Stimulated activated CD4-positive, alpha-beta T cell treated with anti-CD3 and anti-CD28 coated beads, TNF-alpha, amount 100 ng/mL, for 1 hour (primary cell): ENCODE measurements around the gene SLC8A1.

Experiments used
- DNase-seq, 3 donors: peaks; one replicate each; pipeline ENCODE4 v3.0.0-alpha.2; 2020; ENCODE audit warnings: low read depth in 3 of 3, low spot score in 1 of 3

SLC8A1 gene

DNA sequence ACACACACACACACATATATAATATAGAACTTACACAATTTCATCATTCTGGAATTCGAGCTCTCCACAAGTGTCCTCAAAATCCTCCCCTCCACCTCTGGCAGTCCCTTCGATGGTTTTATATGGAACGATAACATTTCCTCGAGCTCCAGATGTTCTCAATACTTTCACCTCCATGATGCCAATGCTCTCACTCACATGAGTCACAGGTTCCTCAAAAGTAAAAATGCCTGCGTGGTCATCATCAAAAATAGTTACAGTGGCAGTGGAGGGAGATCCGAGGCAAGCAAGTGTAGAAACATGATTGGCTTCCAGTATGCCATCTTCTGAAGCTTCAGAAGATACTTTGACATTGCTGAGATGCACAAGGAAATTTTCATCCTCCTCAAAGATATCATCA is 23.5 kb downstream of the SLC8A1 start:
- no peak for DNase-seq

DNA sequence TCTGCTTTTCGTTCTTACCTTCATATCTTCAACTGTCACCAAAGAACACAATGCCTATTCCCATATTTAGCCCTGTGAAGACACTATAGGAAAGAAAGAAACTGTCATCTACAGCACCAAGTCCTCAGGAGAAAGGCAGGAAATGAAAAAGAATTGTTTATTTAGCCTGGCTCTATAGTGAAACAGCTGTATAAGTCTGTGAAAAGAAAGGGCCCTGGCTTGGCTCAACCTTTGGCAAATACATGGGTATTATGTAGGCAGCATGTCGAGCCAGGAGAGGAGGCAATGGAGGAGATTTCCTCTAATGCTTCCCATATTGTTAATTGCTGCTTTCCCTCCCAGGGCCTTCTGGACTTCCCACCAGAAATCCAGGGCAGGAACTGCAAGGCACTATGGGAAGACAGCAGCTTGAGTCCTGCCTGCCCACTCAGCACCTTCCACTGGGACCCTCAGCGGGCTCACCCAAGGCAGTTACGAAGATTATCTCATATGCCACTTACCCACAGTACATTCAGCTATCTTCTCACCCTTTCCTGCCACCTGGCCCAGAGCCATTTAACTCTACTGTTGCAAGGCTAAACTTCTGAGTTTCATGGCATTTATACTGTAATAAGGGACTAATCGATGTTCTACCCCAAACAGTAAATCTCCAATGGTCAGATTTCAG is 30.1 kb downstream of the SLC8A1 start:
- no peak for DNase-seq

DNA sequence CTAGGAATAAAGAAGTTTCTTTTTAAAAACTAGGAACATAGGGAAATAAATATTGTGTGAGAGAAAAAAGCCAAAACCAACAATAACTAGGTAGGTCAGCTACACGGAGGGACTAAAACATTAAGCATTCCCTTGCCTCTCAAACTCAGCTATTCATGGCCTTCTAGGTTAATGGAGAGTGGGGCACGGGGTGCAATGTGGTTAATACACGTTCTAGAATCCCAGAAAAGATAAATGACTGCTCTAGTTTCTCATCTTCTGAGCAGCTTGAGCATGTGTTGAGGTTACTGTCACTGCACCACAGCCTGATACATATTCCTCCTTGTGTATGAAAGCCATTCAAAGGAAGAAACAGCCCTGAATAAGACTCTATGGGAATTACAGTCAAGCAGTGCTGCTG is 31.4 kb downstream of the SLC8A1 start:
- DNase-seq = no peak

DNA sequence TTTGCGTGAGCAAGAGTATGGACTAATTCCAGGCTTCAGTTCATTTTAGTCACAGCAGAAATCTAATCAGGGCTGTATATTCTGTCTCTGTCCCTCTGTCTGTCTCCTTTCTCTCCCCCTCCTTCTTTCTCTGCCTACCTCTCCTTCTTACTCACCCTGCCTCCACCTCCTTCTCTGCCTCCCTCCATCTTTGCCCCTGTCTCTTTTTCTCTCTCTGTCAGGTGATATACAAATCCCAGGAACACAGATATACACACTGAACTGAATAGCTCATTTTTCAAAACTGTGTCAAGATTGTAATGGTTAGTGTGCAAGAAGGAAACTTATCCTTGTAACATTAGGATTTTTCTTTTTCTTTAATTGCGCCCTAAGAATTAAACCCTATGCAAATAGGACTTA is 32.5 kb downstream of the SLC8A1 start:
- no peak for DNase-seq

DNA sequence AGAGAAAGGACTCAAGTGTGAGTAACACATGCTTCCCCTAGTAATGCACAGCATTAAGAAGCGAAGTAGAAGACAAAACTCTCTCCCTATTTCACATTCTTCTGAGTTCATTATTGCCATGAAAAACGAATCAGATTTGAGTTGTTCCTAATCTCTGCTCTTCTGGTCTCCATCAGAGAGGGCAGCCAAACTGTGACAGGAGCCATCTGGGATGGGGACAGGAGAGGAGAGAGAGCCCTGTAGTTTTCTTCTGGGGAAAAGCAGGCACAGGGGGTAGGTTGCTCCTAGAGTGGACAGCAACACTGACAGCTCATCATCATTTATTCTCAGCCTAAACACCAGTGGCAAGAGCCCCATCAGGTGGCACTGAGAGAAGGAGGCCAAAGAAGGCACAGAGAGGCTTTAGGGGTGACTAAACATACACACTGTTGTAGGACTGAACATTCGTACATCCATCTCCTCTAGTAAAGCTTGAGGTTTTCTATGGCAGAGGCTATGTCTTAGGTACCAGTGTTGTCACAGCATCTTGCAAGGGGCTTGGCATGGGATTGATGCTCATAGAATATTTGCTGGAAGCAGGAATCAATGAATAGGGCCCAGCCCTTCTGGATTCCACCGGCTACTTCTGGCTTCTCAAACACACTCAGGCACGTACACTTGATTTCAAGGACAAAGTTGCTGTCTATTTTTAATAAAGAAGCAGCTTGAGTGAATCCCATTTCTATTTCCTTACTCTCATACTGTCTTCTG is 33.1 kb downstream of the SLC8A1 start:
- DNase-seq = no peak

DNA sequence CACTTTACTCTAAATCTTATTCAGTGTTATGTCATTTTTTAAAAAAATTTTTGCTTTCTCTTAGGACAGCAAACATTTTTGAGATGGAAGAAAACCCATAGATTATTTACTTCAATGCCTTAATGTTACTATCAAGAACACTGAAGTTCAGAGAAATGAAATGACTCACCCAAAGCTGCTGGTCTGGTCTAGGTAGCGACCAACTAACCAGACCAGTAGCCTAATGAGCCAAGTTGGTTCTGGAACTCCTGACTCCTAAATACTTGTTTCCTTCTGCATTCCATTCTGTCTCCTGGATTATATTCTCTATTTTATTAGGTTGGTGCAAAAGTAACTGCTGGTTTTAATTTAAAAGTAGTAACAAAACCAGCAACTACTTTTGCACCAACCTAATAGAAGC is 35.4 kb downstream of the SLC8A1 start:
- DNase-seq = no peak

DNA sequence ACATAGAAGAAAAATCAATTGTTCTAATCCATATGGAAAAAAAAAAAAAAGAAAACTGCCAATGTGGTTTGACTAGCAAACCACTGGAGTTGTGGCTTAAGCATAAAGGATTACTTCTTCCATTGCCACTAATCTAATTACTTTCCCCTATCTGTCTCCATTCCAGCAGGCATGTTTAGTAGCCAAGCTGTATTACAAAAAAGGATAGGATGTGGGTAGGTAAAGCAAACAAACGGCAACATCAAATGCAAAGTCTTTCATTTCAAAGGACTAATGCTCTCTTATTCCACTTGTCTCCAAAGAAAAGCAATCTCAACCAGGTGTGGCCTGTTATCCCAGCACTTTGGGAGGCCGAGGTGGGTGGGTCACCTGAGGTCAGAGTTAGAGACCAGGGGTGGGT is 36.5 kb downstream of the SLC8A1 start:
- no peak for DNase-seq

DNA sequence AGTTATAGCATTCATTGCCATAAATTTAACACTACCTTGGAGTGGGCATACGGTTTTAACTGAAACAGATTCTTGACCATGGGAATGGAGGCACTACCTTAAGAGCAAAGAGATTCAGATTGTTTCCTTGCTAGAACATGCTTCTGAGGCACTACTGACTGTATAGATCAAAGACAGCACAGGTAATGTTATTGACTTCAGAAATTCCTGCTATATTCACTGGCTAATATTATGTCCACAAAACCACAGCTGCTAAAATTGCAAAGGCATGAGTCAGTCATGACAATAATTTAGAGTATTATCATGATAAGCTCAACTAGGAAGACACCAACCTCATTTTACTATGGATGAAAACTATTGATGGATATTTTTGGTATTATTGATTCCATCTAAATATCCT is 39.4 kb downstream of the SLC8A1 start:
- DNase-seq = no peak

DNA sequence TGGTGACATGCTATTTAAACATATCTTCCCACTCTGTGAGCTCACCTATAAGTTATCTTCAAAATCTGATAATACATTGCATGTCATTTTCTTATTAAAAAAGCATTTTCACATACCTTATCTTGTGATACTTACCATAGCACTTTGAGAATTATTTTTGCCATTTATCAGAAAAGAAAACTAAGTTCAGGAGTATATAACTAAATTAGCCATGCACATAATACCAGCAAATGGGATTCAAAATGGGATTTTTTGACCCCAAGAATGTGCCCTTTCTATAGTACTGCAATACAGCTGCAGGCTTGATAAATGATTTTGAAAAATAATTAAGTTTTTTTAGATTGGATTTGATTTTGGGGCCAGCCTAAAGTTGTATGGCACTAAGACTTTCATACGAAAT is 41.2 kb downstream of the SLC8A1 start:
- DNase-seq = no peak

DNA sequence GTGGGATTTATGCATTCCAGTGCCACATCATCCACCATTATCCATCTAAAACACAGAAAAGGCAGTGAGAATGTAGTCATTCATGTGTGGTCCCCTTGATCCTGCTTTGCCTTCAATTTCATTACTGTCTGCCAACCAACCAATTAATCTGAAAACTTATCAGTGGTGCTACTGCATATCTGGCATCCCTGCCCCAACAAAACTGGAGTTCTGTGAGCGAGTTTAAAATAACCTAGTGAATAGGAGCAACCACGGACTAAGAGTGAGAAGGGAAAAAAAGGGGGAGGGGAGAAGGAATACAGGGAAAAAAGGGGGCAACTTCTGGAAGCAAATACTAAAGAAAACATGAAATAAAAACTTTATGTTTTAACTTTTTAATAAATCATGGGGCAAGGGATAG is 42.2 kb downstream of the SLC8A1 start:
- no peak for DNase-seq

DNA sequence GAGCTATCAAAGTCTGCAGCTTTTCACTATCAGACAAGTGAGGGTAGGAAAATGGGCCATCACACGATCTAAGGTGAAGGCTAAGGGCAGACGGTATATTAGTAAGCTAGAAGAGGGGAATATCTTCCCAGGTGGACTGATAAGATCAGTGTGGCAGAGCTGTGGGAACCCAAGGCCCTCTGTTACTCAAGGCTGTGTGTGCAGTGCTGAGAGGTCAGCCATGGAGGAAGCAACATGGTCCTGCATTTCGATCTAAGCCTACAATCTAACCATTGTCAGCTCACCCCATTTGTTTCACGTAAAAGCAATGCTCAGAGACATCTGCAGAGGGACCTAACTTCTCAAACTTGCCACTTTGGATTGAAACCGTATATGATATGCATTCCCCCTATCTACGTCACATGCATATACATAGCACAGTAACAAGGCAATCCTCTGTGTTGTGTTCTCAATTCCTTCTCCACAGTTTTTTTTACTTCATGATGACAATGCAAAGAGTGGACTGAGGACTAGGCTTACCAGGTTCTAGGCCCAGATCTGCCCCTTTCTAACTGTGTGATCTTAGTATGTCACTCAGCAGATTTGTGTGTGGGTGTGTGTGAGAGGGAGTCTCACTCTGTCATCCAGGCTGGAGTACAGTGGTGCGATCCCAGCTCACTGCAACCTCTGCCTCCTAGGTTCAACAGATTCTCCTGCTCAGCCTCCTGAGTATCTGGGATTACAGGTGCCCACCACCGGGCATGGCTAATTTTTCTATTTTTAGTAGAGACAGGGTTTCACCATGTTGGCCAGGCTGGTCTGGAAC is 45.2 kb downstream of the SLC8A1 start:
- DNase-seq = no peak

DNA sequence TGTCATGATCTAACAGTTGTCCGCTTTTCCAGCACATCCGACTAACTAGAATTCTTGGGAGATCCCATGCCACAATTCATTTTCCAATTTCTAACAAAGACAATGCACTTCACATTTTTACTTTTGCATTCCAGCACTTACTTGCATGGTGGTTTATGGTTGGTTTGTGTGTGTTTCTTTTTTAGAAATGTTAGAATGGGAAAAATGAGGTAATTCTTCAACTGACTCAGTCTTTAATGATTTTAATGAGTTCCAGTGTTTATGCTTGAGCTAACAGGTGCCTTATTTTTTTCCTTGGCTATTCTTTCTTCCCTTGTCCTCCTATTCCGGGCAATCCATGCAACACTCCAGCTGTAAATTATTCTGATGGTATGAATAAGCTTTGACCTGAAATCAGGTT is 46.4 kb downstream of the SLC8A1 start:
- DNase-seq = no peak

DNA sequence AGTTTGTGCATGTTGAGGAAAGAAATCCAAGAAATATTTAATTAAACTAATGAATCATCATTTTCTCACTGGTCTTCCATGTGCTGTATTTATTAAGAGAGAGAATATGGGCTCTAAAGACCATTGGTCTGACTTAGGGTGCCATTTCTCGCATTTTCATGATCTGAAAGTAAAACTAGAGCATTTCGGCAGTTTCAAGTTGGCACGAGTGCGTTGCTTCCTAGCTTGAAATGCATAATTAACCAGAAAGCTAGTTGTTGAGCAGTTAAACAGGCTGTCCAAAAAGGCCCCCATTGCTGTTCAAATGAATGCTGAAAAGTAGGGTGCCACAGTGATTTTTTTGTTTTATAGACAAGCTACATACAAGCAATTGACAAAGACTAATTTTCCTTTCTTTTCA is 47.4 kb downstream of the SLC8A1 start:
- DNase-seq = no peak

DNA sequence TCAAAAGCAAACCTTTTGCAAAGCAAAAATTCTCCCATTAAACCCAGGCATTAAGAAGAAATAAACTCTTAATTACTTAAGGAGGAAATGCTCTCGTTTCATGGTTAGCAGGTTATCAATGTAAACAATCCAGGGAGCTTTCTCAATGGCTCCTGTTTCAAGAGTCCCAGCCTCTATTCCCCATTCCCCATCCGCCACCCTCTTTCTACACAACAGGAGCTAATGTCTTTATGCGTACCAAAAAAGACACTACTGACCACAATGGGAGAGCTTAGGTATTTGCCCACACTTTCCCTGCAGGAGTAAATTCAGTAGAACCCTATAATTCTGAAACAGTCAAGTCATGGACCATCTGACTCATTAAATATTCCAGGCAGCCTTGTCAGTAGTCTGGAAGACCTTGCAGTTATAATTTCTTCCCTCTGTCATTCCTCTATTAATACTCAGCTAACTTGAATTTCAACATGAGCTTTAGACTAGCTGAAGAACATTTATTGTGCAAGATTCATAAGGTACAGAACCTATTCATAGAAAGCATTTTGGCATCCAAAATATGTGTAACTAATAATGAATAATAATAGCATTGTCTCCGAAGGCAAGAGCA is 48.6 kb downstream of the SLC8A1 start:
- no peak for DNase-seq

DNA sequence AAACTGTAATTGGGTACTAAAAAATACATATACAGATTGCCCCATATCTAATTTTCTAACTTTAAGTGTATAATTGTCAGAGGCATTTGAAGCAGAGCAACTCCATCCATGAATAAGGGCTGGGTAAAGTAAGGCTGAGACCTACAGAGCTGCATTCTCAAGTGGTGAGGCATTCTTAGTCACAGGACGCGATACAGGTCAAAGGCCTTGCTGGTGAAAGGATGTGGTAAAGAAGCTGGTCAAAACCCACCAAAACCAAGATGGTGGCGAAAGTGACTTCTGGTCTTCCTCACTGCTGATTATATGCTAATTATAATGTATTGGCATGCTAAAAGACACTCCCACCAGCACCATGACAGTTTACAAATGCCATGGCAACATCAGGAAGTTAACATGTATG is 50.0 kb downstream of the SLC8A1 start:
- DNase-seq = no peak

DNA sequence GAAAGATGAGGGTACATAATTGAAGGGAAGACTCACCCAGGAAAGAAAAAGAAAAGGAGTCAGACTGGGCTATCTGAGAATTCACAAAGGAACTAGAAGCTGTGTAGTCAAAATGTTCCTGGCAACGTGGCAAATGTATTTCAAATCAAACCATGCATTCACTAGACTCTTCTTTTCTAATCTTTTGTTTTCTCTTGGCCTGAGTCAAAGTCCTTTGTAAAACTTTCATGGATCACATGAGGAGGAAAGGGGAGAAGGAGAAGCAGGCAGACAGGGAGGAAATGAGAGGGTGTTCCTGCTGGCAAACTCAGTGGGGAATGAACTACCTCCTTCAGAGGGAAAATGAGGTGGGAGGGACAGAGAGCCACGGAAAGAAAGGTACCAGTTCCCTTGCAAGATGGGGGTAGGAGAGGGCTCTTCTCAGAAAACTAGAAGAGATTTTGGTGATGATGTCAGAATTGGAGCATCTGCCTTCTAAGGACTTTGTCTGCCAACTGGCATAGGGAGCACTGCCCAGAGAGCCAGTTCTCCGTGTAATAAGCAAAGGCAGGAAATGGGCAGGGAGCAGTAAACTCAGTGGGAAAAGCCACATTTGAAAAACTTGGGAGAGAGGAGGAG is 51.4 kb downstream of the SLC8A1 start:
- DNase-seq = no peak

DNA sequence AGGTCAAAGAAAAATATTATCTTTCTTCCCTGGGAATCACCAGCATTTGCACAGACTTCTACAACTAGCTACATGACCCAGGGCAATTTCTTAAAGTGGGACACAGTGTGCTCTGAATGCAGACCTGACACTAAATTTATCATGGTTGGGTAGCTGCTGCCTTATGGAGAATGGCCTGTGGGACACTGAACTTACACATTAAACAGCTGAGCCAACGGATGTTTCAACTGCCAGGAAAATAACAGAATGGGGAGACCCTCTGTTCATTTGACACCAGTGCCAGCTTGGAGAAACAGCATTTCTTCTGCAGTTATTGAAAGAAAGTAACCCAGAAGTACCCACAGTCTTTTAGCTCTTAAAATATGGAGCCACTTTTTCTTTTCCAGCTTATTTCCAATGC is 54.1 kb downstream of the SLC8A1 start:
- no peak for DNase-seq

DNA sequence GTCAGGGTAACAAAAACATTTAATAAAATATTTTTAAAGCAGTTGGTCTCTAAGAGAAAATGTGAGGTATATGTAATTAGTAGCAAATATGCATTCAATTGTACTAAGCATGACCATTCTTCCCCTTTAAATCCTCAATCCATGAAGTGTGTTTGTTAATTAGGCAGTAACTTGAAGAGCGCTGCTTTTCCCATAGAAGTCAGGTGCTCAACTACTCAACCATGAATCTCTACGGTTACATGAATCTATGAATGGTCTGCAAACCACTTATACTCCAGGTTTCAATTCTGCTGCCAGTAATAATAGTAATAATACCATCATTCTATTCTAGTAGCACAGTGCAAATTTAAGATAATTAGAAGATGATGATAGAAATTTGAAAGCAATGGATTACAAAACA is 55.8 kb downstream of the SLC8A1 start:
- no peak for DNase-seq

DNA sequence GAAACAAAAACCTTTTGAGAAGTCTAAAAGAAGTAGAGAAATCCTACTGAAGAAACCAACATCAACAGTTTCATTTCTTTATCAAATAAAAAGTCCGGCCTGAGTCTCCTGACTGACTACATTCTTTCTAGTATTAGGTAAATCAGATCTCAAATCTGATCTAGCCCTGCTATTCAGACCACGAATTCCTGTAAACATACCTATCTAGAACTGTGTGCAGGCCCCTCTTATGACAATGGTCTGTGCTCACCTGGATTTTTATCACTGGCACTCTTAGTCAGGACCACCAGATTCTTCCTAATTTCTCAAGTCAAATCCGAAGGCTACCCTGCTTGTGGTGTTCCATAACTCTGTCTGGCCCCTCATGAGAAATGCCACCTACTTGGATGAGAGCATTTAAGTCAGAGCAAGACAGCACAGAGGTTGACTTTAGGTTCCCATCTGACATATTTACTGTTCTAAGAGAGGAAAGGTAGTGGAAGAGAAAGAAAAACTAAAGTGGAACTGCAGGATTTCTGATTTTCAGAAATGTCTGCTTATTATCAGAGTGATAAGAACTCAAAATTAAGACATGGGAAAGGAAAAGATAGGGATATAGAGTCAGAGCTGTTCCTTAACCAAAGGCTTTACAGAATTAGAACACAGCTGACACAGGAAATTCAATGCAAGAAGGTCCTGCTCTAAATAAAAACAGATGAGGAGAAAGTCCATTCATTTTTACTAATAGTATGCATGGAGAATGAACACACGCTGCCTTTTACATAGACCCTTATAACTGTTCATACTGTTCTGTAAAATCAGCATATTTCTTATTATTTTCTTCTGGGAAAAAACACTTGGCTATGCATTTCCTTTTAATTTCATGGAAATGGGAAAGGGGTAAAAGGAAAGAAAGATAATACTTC is 56.5 kb downstream of the SLC8A1 start:
- DNase-seq = no peak

DNA sequence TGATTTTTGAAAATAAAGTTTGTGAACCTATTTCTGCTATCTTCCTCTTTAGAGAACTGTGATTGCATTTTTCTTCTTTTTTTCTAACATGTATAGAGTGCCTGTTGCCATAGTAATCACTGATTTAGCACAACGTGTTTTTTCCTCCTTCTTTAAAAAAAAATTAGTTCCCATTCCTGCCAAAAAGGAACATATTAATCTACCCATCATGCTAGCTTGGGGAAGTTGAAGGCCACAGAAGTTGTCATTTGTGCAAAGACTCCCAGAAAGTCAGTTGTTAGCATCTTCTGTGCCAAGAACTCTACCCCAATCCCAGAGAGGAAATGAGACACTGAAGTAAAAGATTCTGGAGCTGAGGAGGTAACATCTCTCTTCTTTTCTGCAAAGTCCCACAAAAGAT is 57.3 kb downstream of the SLC8A1 start:
- DNase-seq = no peak
